AG10803 (cell line): ENCODE measurements around the gene EDEM3.

Source experiments
- DNase-seq: peaks from one replicate; pipeline ENCODE4 v3.0.0; 2010; ENCODE audit warnings: low read depth
- H3K4me3 ChIP-seq: 2 replicates; pipeline ENCODE4 v1.5.1; 2011; ENCODE audit warnings: mild to moderate bottlenecking, low read length, control low read depth
- TF ChIP-seq, protein P1 (sequence below): conservative IDR thresholded peaks from 2 replicates; pipeline ENCODE4 v1.5.1; 2011; ENCODE audit warnings: mild to moderate bottlenecking, low read length, control low read depth, inconsistent platforms

EDEM3 gene

DNA sequence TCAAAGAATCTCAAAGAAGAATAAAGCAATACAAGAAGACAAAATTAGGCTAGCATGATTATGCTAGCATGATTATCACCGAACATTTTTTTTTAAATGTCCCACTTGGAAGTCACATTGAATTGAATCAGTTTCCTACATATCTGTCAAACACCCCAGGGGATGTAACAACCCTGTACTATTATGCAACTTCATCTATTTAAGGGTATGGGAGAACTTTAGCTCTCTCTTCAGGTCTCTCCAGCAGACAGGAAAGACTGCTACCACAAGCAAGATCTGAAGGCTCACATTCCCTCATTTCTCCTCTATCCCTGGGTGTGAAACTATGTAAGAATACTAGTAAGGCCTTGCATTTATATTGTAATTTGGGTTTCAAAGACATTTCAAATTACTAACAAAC, 52.8 kb downstream of the EDEM3 start:
- no peak for DNase-seq
- TF ChIP-seq, protein P1, sequence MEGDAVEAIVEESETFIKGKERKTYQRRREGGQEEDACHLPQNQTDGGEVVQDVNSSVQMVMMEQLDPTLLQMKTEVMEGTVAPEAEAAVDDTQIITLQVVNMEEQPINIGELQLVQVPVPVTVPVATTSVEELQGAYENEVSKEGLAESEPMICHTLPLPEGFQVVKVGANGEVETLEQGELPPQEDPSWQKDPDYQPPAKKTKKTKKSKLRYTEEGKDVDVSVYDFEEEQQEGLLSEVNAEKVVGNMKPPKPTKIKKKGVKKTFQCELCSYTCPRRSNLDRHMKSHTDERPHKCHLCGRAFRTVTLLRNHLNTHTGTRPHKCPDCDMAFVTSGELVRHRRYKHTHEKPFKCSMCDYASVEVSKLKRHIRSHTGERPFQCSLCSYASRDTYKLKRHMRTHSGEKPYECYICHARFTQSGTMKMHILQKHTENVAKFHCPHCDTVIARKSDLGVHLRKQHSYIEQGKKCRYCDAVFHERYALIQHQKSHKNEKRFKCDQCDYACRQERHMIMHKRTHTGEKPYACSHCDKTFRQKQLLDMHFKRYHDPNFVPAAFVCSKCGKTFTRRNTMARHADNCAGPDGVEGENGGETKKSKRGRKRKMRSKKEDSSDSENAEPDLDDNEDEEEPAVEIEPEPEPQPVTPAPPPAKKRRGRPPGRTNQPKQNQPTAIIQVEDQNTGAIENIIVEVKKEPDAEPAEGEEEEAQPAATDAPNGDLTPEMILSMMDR: no peak
- H3K4me3 ChIP-seq: no peak overlapping the region

DNA sequence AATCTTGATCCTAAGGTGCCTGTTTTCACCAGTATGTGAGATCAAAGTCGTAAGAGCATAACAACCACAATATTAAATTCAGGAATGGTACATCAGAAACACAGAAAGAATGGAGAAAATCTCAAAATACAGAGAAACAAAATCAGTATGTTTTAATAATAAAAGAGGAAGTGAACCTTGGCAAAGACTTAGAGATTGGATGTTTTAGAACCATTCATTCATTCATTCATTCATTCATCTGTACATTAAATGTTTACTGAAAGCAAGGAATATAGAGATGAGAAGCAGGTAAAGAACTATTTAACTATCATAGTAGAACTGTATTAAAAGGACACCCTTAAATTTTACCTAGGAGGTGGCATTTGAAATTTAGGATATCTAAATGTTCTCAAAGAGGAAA, 55.7 kb downstream of the EDEM3 start:
- H3K4me3 ChIP-seq: no peak overlapping the region
- DNase-seq: no peak
- TF ChIP-seq, protein P1: no peak

DNA sequence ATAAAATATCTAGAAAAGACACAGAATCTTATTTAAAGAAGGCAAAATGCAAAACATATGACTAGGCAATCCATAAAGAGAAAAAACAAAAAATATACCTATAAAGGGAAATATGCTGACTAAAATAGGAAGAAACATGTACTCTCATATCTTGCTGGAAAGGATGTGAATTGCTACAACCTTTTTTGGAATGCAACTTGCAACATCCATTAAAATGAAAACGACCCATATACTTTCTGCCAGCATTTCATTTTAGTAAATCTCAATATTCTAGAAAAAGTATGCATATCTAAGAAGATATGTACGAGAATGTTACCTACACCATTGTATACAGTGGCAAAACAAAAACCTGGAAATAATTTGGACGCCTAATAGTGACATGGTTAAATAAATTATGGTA, 56.6 kb downstream of the EDEM3 start:
- DNase-seq: no peak
- TF ChIP-seq, protein P1: no peak
- H3K4me3 ChIP-seq: no peak overlapping the region

DNA sequence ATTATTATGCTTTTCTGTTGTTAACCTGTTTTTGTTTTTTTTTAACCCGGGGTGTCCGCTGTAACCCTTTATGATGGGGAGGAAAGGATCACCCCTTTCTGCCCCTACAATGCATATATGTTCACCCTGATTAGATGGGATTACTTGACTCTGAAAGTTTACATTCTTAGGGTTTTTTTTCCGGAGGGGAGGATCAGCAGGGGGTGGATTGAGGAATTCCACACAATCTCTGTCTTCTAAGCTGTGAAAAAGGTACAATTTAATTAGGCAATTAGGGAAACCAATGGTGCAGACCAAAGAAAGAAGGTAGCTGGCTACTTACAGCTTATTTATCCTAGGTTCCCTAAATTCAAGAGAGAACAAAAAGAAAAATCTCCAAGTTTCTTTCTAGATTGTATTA, 58.3 kb downstream of the EDEM3 start:
- TF ChIP-seq, protein P1: no peak
- no peak for DNase-seq
- no peak overlapping the region for H3K4me3 ChIP-seq

DNA sequence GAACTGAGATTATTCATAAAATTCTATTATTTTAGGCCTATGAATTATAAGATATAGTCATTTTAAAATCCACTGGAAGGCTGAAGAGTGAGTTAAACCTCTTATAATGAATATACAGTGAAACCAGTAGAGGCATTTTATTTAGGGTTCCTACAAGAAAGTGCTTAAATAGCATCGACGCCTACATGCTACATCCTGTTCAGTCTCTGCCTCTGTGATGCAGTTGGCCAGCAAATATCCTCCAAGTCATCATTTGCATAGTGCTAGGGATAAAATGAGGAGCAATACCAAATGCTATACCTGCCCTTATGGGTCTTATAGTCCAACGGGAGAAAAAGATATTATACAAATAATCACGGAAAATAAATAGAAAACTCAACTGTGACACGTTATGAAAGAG, 59.6 kb downstream of the EDEM3 start:
- no peak overlapping the region for H3K4me3 ChIP-seq
- TF ChIP-seq, protein P1: no peak
- DNase-seq: no peak

DNA sequence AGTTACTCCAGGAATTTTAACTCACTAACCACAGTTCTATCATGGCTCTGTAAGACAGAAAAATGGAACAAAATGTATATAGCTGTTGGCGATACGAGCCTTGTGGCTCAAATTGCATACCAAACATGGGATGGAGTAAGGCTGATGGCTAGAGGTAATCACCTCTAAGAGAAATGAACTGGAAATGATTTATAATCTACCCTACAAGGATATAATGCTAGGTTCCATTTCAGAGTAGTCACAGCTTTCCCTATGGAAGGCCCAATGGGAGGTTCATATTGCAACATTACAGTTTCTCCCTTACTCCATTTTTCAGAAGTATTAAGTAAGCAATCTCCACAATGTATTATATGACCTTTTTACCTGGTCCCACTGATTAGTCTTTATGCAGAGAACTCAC, 61.6 kb downstream of the EDEM3 start:
- H3K4me3 ChIP-seq: no peak overlapping the region
- TF ChIP-seq, protein P1: no peak
- DNase-seq: no peak

DNA sequence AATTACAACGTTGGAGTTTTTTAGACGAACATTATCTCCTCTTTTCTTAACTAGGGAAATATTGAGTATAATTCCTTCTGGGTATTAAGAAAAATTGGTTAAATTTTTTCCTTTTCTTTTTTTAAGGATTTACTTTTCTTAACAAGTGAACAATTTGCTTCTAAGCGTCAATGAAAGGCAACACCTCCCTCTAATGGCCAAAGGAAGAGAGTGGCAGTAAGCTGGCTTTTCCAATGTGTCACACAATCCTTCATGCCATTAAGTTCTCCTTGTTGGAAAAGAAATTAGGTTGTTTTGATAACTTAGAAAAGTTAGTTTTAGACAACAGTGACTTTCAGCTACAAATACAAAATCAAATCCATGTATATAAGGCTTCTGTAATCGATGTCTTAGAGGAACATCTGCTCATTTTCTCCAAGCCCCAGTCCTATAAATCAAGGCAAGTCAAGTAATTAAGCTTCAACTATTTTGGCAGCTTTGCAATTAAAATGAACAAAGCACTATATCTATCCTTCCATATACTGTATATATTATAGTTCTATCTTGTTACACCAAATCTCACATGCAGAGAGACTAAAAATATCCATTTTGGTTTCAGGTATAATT, 62.8 kb downstream of the EDEM3 start:
- TF ChIP-seq, protein P1: peak; percentile 95
- peak; percentile 69 for DNase-seq
- H3K4me3 ChIP-seq: no peak overlapping the region
